OCI-LY7 (cell line): ENCODE measurements around the gene GPR82. TPM values are rescaled to one million over a fixed set of nuclear protein-coding genes. Genes with fewer than 3 reads are reported as not detected.

Experiments used
- BruUV-seq: library from RNA; stranded (reverse); fragments of 400-500 nt; replicated peaks from 2 replicates; lab custom pipeline; 2021; lab: Mats Ljungman, UMichigan
- CTCF ChIA-PET: fragments of 300-600 bp; sonication (Branson Sonifier 250); formaldehyde crosslinking; loops from one replicate; lab custom pipeline; 2022; ENCODE audit warnings: antibody characterized with exemption; ENCODE audit not compliant: unreplicated experiment; lab: Charles Lee
- POLR2A ChIA-PET: fragments of 300-600 bp; sonication (Branson Sonifier 250); formaldehyde crosslinking; loops from one replicate; lab custom pipeline; 2022; ENCODE audit warnings: antibody characterized with exemption; lab: Charles Lee
- DNase-seq: peaks from one replicate; pipeline ENCODE4 v3.0.0-alpha.2; 2015; ENCODE audit warnings: low spot score
- H2AFZ ChIP-seq: fragments of 200-600 bp; sonication (generic), shearing (Covaris generic); 2 replicates; pipeline ENCODE4 v1.6.1; 2014; ENCODE audit warnings: mild to moderate bottlenecking, antibody characterized with exemption, low read length, moderate library complexity
- H3K27ac ChIP-seq: fragments of 200-600 bp; sonication (generic); 2 replicates; pipeline ENCODE4 v1.5.1; 2014; ENCODE audit warnings: mixed run types, low read depth, mild to moderate bottlenecking, moderate library complexity, low read length, inconsistent platforms; ENCODE audit not compliant: poor library complexity, severe bottlenecking
- H3K36me3 ChIP-seq: fragments of 200-600 bp; sonication (generic); 2 replicates; pipeline ENCODE4 v1.6.1; 2014; ENCODE audit warnings: mild to moderate bottlenecking, antibody characterized with exemption, low read length, moderate library complexity, mixed read lengths; ENCODE audit not compliant: insufficient read depth
- H3K4me1 ChIP-seq: fragments of 200-600 bp; sonication (generic); 2 replicates; pipeline ENCODE4 v1.5.1; 2014; ENCODE audit warnings: mild to moderate bottlenecking, low read length; ENCODE audit not compliant: insufficient read depth, poor library complexity, severe bottlenecking
- H3K4me2 ChIP-seq: fragments of 200-600 bp; sonication (generic); 2 replicates; pipeline ENCODE4 v1.6.1; 2014; ENCODE audit warnings: mild to moderate bottlenecking, low read length
- H3K4me3 ChIP-seq: fragments of 200-600 bp; sonication (generic); 2 replicates; pipeline ENCODE4 v1.5.1; 2014; ENCODE audit warnings: mild to moderate bottlenecking, low read depth, low read length; ENCODE audit not compliant: poor library complexity, severe bottlenecking
- H3K79me2 ChIP-seq: fragments of 200-600 bp; sonication (generic); 2 replicates; pipeline ENCODE4 v1.6.1; 2016; ENCODE audit warnings: low read depth, mild to moderate bottlenecking, low read length, moderate library complexity, mixed read lengths; ENCODE audit not compliant: insufficient read depth
- H3K9me2 ChIP-seq: fragments of 200-600 bp; sonication (generic); 2 replicates; pipeline ENCODE4 v1.6.1; 2016; ENCODE audit warnings: mild to moderate bottlenecking, low read length, mixed read lengths; ENCODE audit not compliant: insufficient read depth
- H3K9me3 ChIP-seq: fragments of 200-600 bp; sonication (generic); 2 replicates; pipeline ENCODE4 v1.6.1; 2014; ENCODE audit warnings: mild to moderate bottlenecking, mixed run types, low read length, mixed read lengths
- H4K20me1 ChIP-seq: fragments of 200-600 bp; sonication (generic); 2 replicates; pipeline ENCODE4 v1.6.1; 2014; ENCODE audit warnings: mild to moderate bottlenecking, antibody characterized with exemption, low read length, moderate library complexity, mixed read lengths; ENCODE audit not compliant: insufficient read depth
- CTCF ChIP-seq: fragments of 200-600 bp; sonication (generic); conservative IDR thresholded peaks from 2 replicates; pipeline ENCODE4 v1.5.1; 2014; ENCODE audit warnings: mild to moderate bottlenecking, antibody characterized with exemption, low read length, moderate library complexity, mixed read lengths
- EZH2phosphoT487 ChIP-seq: fragments of 200-600 bp; sonication (generic); IDR thresholded peaks from 2 replicates; pipeline ENCODE4 v1.6.1; 2018; ENCODE audit warnings: low read depth, borderline replicate concordance, mild to moderate bottlenecking, mixed run types, antibody characterized with exemption, low read length, moderate library complexity, mixed read lengths
- intact Hi-C: fragments of 100-400 bp; cut with micrococcal nuclease; formaldehyde crosslinking; loops from one replicate; pipeline ENCODE4 v1.10.0; 2022; ENCODE audit not compliant: unreplicated experiment
- total RNA-seq, 2 experiments: library from RNA; depleted of rRNA in 1 of 2; stranded (reverse); fragments of >200 nt in 1 of 2; shearing (Covaris generic) in 1 of 2; gene quantifications; 2 replicates each; pipeline ENCODE4 v1.2.3, GENCODE V29; 2014 to 2022

Gene GPR82
- total RNA-seq, 2 experiments from 2014 or later = 0.53 TPM; not detected in 1

GRCh38 chrX:41692162-41692749, 31.7 kb upstream of the GPR82 start:
- Histone ChIP-seq H3K9me2 (no peaks in the 10 kb centered on the region), H3K4me1 (peaks cover under 1% of the 10 kb centered on the region), H3K4me2 (no peak overlapping the region), H3K27ac (no peak overlapping the region), H3K36me3 (no peaks in the 10 kb centered on the region), H3K79me2 (no peaks in the 10 kb centered on the region), H4K20me1 (no peaks in the 10 kb centered on the region), H2AFZ (no peak overlapping the region), H3K9me3 (no peaks in the 10 kb centered on the region), H3K4me3 (no peak overlapping the region)
- BruUV-seq = no TSS peak
- intact Hi-C loops = no loop called here
- TF ChIP-seq EZH2phosphoT487 (no peak), CTCF (no peak)
- no peak for DNase-seq
- POLR2A ChIA-PET = interaction anchor here (1.1 kb wide), 1 partner anchor 12 kb away, joined by 3 read pairs; no protein-coding TSS in a partner anchor
- CTCF ChIA-PET = no interaction called here

GRCh38 chrX:41693024-41693423, 31.0 kb upstream of the GPR82 start:
- ChIA-PET CTCF (no interaction called here), POLR2A (interaction anchor here (1.1 kb wide), 1 partner anchor 11 kb away, joined by 3 read pairs; no protein-coding TSS in a partner anchor)
- no peak overlapping the region for H2AFZ ChIP-seq
- no peaks in the 10 kb centered on the region for H4K20me1 ChIP-seq
- no peak overlapping the region for H3K4me3 ChIP-seq
- no peak for DNase-seq
- TF ChIP-seq CTCF = no peak
- no peaks in the 10 kb centered on the region for H3K4me1 ChIP-seq
- H3K9me3 ChIP-seq = no peaks in the 10 kb centered on the region
- H3K4me2 ChIP-seq = no peak overlapping the region
- intact Hi-C loops = no loop called here
- H3K79me2 ChIP-seq = no peaks in the 10 kb centered on the region
- no peaks in the 10 kb centered on the region for H3K36me3 ChIP-seq
- H3K9me2 ChIP-seq = no peaks in the 10 kb centered on the region
- no TSS peak for BruUV-seq
- H3K27ac ChIP-seq = no peak overlapping the region

- no peak overlapping the region for H3K4me2 ChIP-seq
- no peaks in the 10 kb centered on the region for H3K9me3 ChIP-seq
- no peak overlapping the region for H3K27ac ChIP-seq
- no peak overlapping the region for H2AFZ ChIP-seq
- ChIA-PET POLR2A (no interaction called here), CTCF (no interaction called here)
- no peak for DNase-seq
- H4K20me1 ChIP-seq = no peaks in the 10 kb centered on the region
- H3K4me3 ChIP-seq = no peak overlapping the region
- H3K79me2 ChIP-seq = no peaks in the 10 kb centered on the region
- no peaks in the 10 kb centered on the region for H3K9me2 ChIP-seq
- peaks cover 6% of the 10 kb centered on the region for H3K4me1 ChIP-seq
- intact Hi-C loops = no loop called here
- no peaks in the 10 kb centered on the region for H3K36me3 ChIP-seq
- no TSS peak for BruUV-seq
- no peak for TF ChIP-seq CTCF
These were observed 28.6 kb upstream of the GPR82 start for GRCh38 chrX:41695426-41695825.
